Measurements from ENCODE around the gene LRRC25. TPM values are rescaled to one million over a fixed set of nuclear protein-coding genes. Genes with fewer than 3 reads are reported as not detected.

LRRC25 gene
- total RNA-seq, 3 donors from 2014 or later (not counting 1 experiment from before 2014, with no cell fraction given) = 3.9 to 28.2 (median 12.0) TPM

- H3K4me3 ChIP-seq (ENCODE audit: low read length) = no peak overlapping the region
- no peak overlapping the region for H3K27ac ChIP-seq (ENCODE audit: low read length)
- no peak for TF ChIP-seq CTCF (IDR thresholded peaks at IDR 0.05)
Measured at GRCh38 chr19:18393836-18394235, 3.6 kb downstream of the LRRC25 start.

GRCh38 chr19:18392926-18393325, 4.5 kb downstream of the LRRC25 start:
- Histone ChIP-seq H3K9me3 (ENCODE audit: control insufficient read depth, insufficient read depth, low read length) (no peaks in the 10 kb centered on the region), H3K4me3 (ENCODE audit: low read length) (no peak overlapping the region), H3K4me1 (ENCODE audit: control insufficient read depth, insufficient read depth, low read length) (peaks cover 40% of the 10 kb centered on the region), H3K36me3 (ENCODE audit: control insufficient read depth, insufficient read depth, low read length) (no peaks in the 10 kb centered on the region), H3K27ac (ENCODE audit: low read length) (peak overlapping the region; percentile 29), H3K27me3 (ENCODE audit: control insufficient read depth, insufficient read depth, low read length) (peaks cover 4% of the 10 kb centered on the region)
- Mint-ChIP-seq H3K9me3 (no peaks in the 10 kb centered on the region), H3K4me1 (peaks cover 16 to 21% of the 10 kb centered on the region in 2 donors), H3K27ac (no peak overlapping the region), H3K27me3 (ENCODE audit: low read depth in 2 of 2) (peaks cover 0 to 3% of the 10 kb centered on the region in 2 donors), H3K4me3 (no peak overlapping the region), H3K36me3 (no peaks in the 10 kb centered on the region)
- ATAC-seq = no peak
- intact Hi-C loops (cut with micrococcal nuclease) = no loop called here
- DNase-seq = no peak
- 34% methylated on average over 5 of the region's 5 CpGs for WGBS (ENCODE audit: insufficient coverage)
- TF ChIP-seq CTCF (IDR thresholded peaks at IDR 0.05) = no peak

More at GRCh38 chr19:18393836-18394235, 3.6 kb downstream of the LRRC25 start:
- Histone ChIP-seq H3K27me3 (ENCODE audit: control insufficient read depth, insufficient read depth, low read length) (peaks cover 4% of the 10 kb centered on the region), H3K9me3 (ENCODE audit: control insufficient read depth, insufficient read depth, low read length) (no peaks in the 10 kb centered on the region), H3K4me1 (ENCODE audit: control insufficient read depth, insufficient read depth, low read length) (peaks cover 38% of the 10 kb centered on the region), H3K36me3 (ENCODE audit: control insufficient read depth, insufficient read depth, low read length) (no peaks in the 10 kb centered on the region)
- Mint-ChIP-seq H3K9me3 (no peaks in the 10 kb centered on the region), H3K4me3 (no peak overlapping the region), H3K27ac (peak overlapping the region in 1 of 2 donors; percentile 33), H3K36me3 (no peaks in the 10 kb centered on the region), H3K27me3 (ENCODE audit: low read depth in 2 of 2) (peaks cover 0 to 3% of the 10 kb centered on the region in 2 donors), H3K4me1 (peaks cover 11 to 15% of the 10 kb centered on the region in 2 donors)
- 65% methylated on average over 7 of the region's 7 CpGs for WGBS (ENCODE audit: insufficient coverage)
- ATAC-seq = no peak
- no peak for DNase-seq
- intact Hi-C loops (cut with micrococcal nuclease) = no loop called here

GRCh38 chr19:18392417-18392816, 5.0 kb downstream of the LRRC25 start:
- intact Hi-C loops (cut with micrococcal nuclease) = no loop called here
- H3K4me3 ChIP-seq (ENCODE audit: low read length) = no peak overlapping the region
- peak overlapping the region; percentile 29 for H3K27ac ChIP-seq (ENCODE audit: low read length)
- TF ChIP-seq CTCF (IDR thresholded peaks at IDR 0.05) = no peak
- DNase-seq (no peak), ATAC-seq (peak in 1 of 3 donors; percentile 30)
- peaks cover 10 to 21% of the 10 kb centered on the region in 2 donors for H3K4me1 Mint-ChIP-seq
- H3K4me1 ChIP-seq (ENCODE audit: control insufficient read depth, insufficient read depth, low read length) = peaks cover 40% of the 10 kb centered on the region
- 18% methylated on average over 7 of the region's 11 CpGs for WGBS (ENCODE audit: insufficient coverage)
- no peaks in the 10 kb centered on the region for H3K9me3 Mint-ChIP-seq
- H3K4me3 Mint-ChIP-seq = no peak overlapping the region
- H3K27me3 Mint-ChIP-seq (ENCODE audit: low read depth in 2 of 2) = peaks cover 0 to 3% of the 10 kb centered on the region in 2 donors
- no peaks in the 10 kb centered on the region for H3K9me3 ChIP-seq (ENCODE audit: control insufficient read depth, insufficient read depth, low read length)
- H3K36me3 Mint-ChIP-seq = no peaks in the 10 kb centered on the region
- no peaks in the 10 kb centered on the region for H3K36me3 ChIP-seq (ENCODE audit: control insufficient read depth, insufficient read depth, low read length)
- H3K27me3 ChIP-seq (ENCODE audit: control insufficient read depth, insufficient read depth, low read length) = no peaks in the 10 kb centered on the region
- no peak overlapping the region for H3K27ac Mint-ChIP-seq

GRCh38 chr19:18391509-18392075, 5.8 kb downstream of the LRRC25 start:
- Histone ChIP-seq H3K27ac (ENCODE audit: low read length) (no peak overlapping the region), H3K9me3 (ENCODE audit: control insufficient read depth, insufficient read depth, low read length) (no peaks in the 10 kb centered on the region), H3K4me1 (ENCODE audit: control insufficient read depth, insufficient read depth, low read length) (peaks cover 40% of the 10 kb centered on the region), H3K27me3 (ENCODE audit: control insufficient read depth, insufficient read depth, low read length) (peaks cover 6% of the 10 kb centered on the region), H3K36me3 (ENCODE audit: control insufficient read depth, insufficient read depth, low read length) (no peaks in the 10 kb centered on the region), H3K4me3 (ENCODE audit: low read length) (no peak overlapping the region)
- peaks cover 5 to 18% of the 10 kb centered on the region in 2 donors for H3K4me1 Mint-ChIP-seq
- WGBS (ENCODE audit: insufficient coverage) = 83% methylated on average over 9 of the region's 9 CpGs
- ATAC-seq = no peak
- no peaks in the 10 kb centered on the region for H3K36me3 Mint-ChIP-seq
- no peak overlapping the region for H3K27ac Mint-ChIP-seq
- no peak for DNase-seq
- intact Hi-C loops (cut with micrococcal nuclease) = no loop called here
- no peak overlapping the region for H3K4me3 Mint-ChIP-seq
- TF ChIP-seq CTCF (IDR thresholded peaks at IDR 0.05) = no peak
- H3K27me3 Mint-ChIP-seq (ENCODE audit: low read depth in 2 of 2) = peaks cover 0 to 3% of the 10 kb centered on the region in 2 donors
- H3K9me3 Mint-ChIP-seq = no peaks in the 10 kb centered on the region

All from natural killer cell (primary cell).